Measurements from ENCODE around the gene XYLT1. TPM values are rescaled to one million over a fixed set of nuclear protein-coding genes. Genes with fewer than 3 reads are reported as not detected.

Gene XYLT1
- total RNA-seq, 1 experiment from 2014 or later, result 14.5 TPM

DNA sequence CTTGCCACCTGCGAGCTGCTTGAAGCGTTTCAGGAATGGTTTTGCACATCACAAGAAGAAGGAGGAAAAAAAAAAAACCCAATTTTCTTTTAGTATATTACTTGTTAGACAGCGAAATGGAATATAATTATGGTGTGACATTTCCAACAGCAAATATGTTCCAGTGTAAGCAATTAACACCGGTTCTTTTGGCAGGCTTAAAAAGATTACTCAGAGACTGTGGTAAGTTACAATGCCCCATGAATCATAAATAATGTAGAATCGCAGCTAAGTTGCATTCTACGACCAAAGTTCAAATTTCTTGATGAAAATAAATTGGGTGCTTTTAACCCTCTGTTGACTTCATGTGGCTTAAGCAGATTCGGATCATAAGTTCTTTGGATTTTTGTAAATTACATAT lies 245.2 kb downstream of the XYLT1 start:
- Histone ChIP-seq H3K9me3 (ENCODE audit: control insufficient read depth, low read depth, low read length) (no peaks in the 10 kb centered on the region), H3K4ac (ENCODE audit: low read depth, low read length) (no peak overlapping the region), H2BK12ac (ENCODE audit: insufficient read length, low read depth, low read length) (no peak overlapping the region), H2BK15ac (ENCODE audit: low read depth, low read length) (no peak overlapping the region), H3K27ac (ENCODE audit: insufficient read length, low read depth, low read length) (no peak overlapping the region), H2BK120ac (ENCODE audit: low read depth, low read length, poor library complexity, severe bottlenecking) (no peak overlapping the region), H3K23me2 (ENCODE audit: insufficient read length, low read depth, low read length, poor library complexity, severe bottlenecking) (no peaks in the 10 kb centered on the region), H4K91ac (ENCODE audit: insufficient read length, low read depth, low read length) (no peak overlapping the region), H4K20me1 (ENCODE audit: control insufficient read depth, insufficient read depth, insufficient read length) (no peaks in the 10 kb centered on the region), H3K9ac (ENCODE audit: extremely low read depth, insufficient read length, low read length) (no peak overlapping the region), H4K8ac (replicated peaks; ENCODE audit: insufficient read length, low read depth, low read length) (no peak overlapping the region), H2AFZ (ENCODE audit: low read length) (no peak overlapping the region), H3K27me3 (ENCODE audit: insufficient read depth, low read length) (no peaks in the 10 kb centered on the region), H4K5ac (ENCODE audit: insufficient read length, low read depth, low read length) (no peak overlapping the region), H3K4me1 (ENCODE audit: insufficient read depth, low read length) (peaks cover 8% of the 10 kb centered on the region; the same call in 1 of the 2 replicates), H3K23ac (ENCODE audit: insufficient read length, low read depth, low read length) (no peak overlapping the region), H3K4me2 (ENCODE audit: insufficient read depth, insufficient read length, low read length) (no peak overlapping the region), H3K18ac (ENCODE audit: insufficient read length, low read depth, low read length) (no peak overlapping the region), H2AK5ac (ENCODE audit: insufficient read length, low read length) (no peak overlapping the region), H3K79me1 (ENCODE audit: insufficient read depth, low read depth, low read length, poor library complexity, severe bottlenecking) (no peaks in the 10 kb centered on the region), H3K56ac (ENCODE audit: insufficient read length, low read depth, low read length) (no peak overlapping the region), H2BK5ac (ENCODE audit: insufficient read length, low read length) (no peak overlapping the region), H3T11ph (ENCODE audit: low read length) (no peak overlapping the region), H3K14ac (ENCODE audit: insufficient read depth, low read length) (no peak overlapping the region), H3K79me2 (ENCODE audit: insufficient read depth, low read length) (no peaks in the 10 kb centered on the region), H2BK20ac (ENCODE audit: low read depth, low read length, poor library complexity, severe bottlenecking) (no peak overlapping the region)
- no peaks in the 10 kb centered on the region; a peak in 1 of 5 replicates for H3K9me3 Mint-ChIP-seq
- H3K4me3 Mint-ChIP-seq, result no peak overlapping the region
- TF ChIP-seq, protein P1, sequence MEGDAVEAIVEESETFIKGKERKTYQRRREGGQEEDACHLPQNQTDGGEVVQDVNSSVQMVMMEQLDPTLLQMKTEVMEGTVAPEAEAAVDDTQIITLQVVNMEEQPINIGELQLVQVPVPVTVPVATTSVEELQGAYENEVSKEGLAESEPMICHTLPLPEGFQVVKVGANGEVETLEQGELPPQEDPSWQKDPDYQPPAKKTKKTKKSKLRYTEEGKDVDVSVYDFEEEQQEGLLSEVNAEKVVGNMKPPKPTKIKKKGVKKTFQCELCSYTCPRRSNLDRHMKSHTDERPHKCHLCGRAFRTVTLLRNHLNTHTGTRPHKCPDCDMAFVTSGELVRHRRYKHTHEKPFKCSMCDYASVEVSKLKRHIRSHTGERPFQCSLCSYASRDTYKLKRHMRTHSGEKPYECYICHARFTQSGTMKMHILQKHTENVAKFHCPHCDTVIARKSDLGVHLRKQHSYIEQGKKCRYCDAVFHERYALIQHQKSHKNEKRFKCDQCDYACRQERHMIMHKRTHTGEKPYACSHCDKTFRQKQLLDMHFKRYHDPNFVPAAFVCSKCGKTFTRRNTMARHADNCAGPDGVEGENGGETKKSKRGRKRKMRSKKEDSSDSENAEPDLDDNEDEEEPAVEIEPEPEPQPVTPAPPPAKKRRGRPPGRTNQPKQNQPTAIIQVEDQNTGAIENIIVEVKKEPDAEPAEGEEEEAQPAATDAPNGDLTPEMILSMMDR (conservative IDR thresholded peaks at IDR 0.05), result no peak
- H3K27me3 Mint-ChIP-seq (ENCODE audit: low read depth), result no peaks in the 10 kb centered on the region
- no peak for DNase-seq
- H3K36me3 Mint-ChIP-seq (ENCODE audit: insufficient read depth in 1 of 3, low read depth in 3 of 3), result no peaks in the 10 kb centered on the region; a peak in 1 of 7 replicates
- no CpG with 5 or more reads among the region's 7 CpGs for WGBS (ENCODE audit: extremely low coverage, insufficient read length, low lambda C conversion rate)
- H3K27ac Mint-ChIP-seq, result no peak overlapping the region
- peaks cover 19 to 20% of the 10 kb centered on the region in 2 experiments for H3K4me1 Mint-ChIP-seq

Data from H9 (cell line).